Trophoblast cell (in vitro differentiated cells and primary cell): Measurements from ENCODE around the gene RBMS1.

Experiments
- DNase-seq, 2 donors: peaks; one replicate each; pipeline ENCODE4 v3.0.0-alpha.2; 2016
- H2AFZ ChIP-seq: 2 replicates; pipeline ENCODE4 v1.6.1; 2013; ENCODE audit warnings: low read length, moderate library complexity, mild to moderate bottlenecking; ENCODE audit not compliant: insufficient read depth, poor library complexity
- H2AK5ac ChIP-seq: 2 replicates; pipeline ENCODE4 v1.6.1; 2013; ENCODE audit warnings: mild to moderate bottlenecking, low read length
- H2BK120ac ChIP-seq: 2 replicates; pipeline ENCODE4 v1.6.1; 2013; ENCODE audit warnings: low read length, mild to moderate bottlenecking, moderate library complexity; ENCODE audit not compliant: insufficient read depth, poor library complexity
- H2BK12ac ChIP-seq: 2 replicates; pipeline ENCODE4 v1.6.1; 2013; ENCODE audit warnings: mild to moderate bottlenecking, low read length, moderate library complexity
- H2BK5ac ChIP-seq: 2 replicates; pipeline ENCODE4 v1.6.1; 2013; ENCODE audit warnings: low read length, low read depth, moderate library complexity, mild to moderate bottlenecking; ENCODE audit not compliant: poor library complexity
- H3K14ac ChIP-seq: 2 replicates; pipeline ENCODE4 v1.6.1; 2013; ENCODE audit warnings: mild to moderate bottlenecking, low read length
- H3K18ac ChIP-seq: 2 replicates; pipeline ENCODE4 v1.6.1; 2013; ENCODE audit warnings: mild to moderate bottlenecking, low read length
- H3K23ac ChIP-seq: 2 replicates; pipeline ENCODE4 v1.6.1; 2013; ENCODE audit warnings: low read length
- H3K27ac ChIP-seq: 2 replicates; pipeline ENCODE4 v1.5.1; 2013; ENCODE audit warnings: low read depth, mild to moderate bottlenecking, inconsistent platforms, low read length, moderate library complexity
- H3K27me3 ChIP-seq: 2 replicates; pipeline ENCODE4 v1.6.1; 2013; ENCODE audit warnings: inconsistent platforms, mild to moderate bottlenecking, low read length, moderate library complexity; ENCODE audit not compliant: insufficient read depth
- H3K36me3 ChIP-seq, 2 experiments: 1 replicate in 1 of 2; 2 replicates in 1 of 2; pipeline ENCODE4 v1.6.1; 2013; ENCODE audit warnings: low read length in 2 of 2, mild to moderate bottlenecking in 2 of 2, moderate library complexity in 1 of 2; ENCODE audit not compliant: insufficient read depth in 2 of 2, control insufficient read depth in 1 of 2
- H3K4ac ChIP-seq: 2 replicates; pipeline ENCODE4 v1.6.1; 2013; ENCODE audit warnings: low read depth, mild to moderate bottlenecking, low read length, moderate library complexity
- H3K4me1 ChIP-seq, 2 experiments: 1 replicate in 1 of 2; 2 replicates in 1 of 2; pipeline ENCODE4 v1.6.1; 2013; ENCODE audit warnings: low read length in 2 of 2, mild to moderate bottlenecking in 2 of 2, moderate library complexity in 1 of 2; ENCODE audit not compliant: insufficient read depth in 2 of 2, control insufficient read depth in 1 of 2
- H3K4me2 ChIP-seq: 2 replicates; pipeline ENCODE4 v1.6.1; 2013; ENCODE audit warnings: inconsistent platforms, mild to moderate bottlenecking, low read length, moderate library complexity
- H3K4me3 ChIP-seq: 2 replicates; pipeline ENCODE4 v1.5.1; 2013; ENCODE audit warnings: mild to moderate bottlenecking, low read depth, low read length, inconsistent platforms
- H3K79me1 ChIP-seq: one replicate; pipeline ENCODE4 v1.6.1; 2013; ENCODE audit warnings: low read length
- H3K79me2 ChIP-seq: 2 replicates; pipeline ENCODE4 v1.6.1; 2013; ENCODE audit warnings: low read length, mild to moderate bottlenecking; ENCODE audit not compliant: control insufficient read depth, insufficient read depth, poor library complexity
- H3K9ac ChIP-seq: 2 replicates; pipeline ENCODE4 v1.6.1; 2013; ENCODE audit warnings: mild to moderate bottlenecking, low read length
- H3K9me3 ChIP-seq: 2 replicates; pipeline ENCODE4 v1.6.1; 2013; ENCODE audit warnings: low read depth, mild to moderate bottlenecking, control low read depth, inconsistent platforms, low read length; ENCODE audit not compliant: insufficient read depth
- H4K12ac ChIP-seq: 2 replicates; pipeline ENCODE4 v1.6.1; 2013; ENCODE audit warnings: low read depth, mild to moderate bottlenecking, low read length, moderate library complexity
- H4K8ac ChIP-seq: 2 replicates; pipeline ENCODE4 v1.6.1; 2013; ENCODE audit warnings: low read depth, mild to moderate bottlenecking, low read length, moderate library complexity
- H4K91ac ChIP-seq: one replicate; pipeline ENCODE4 v1.6.1; 2013; ENCODE audit warnings: low read depth, mild to moderate bottlenecking, low read length, moderate library complexity
- WGBS: extraction: QIAGEN DNeasy Blood & Tissue Kit; methylation state at CpG from one replicate; pipeline ENCODE4 v1.1.7; 2013; ENCODE audit warnings: missing lambda C conversion rate; ENCODE audit not compliant: insufficient read length, insufficient coverage; ENCODE audit errors: extremely low coverage; 5-methylcytosine and 5-hydroxymethylcytosine counted together

The RBMS1 gene

GRCh38 chr2:160460333-160460731, 33.3 kb downstream of the RBMS1 start:
- Histone ChIP-seq H2AFZ (no peak overlapping the region), H2BK12ac (no peak overlapping the region), H3K9ac (no peak overlapping the region), H3K27me3 (no peaks in the 10 kb centered on the region), H4K8ac (no peak overlapping the region), H3K23ac (no peak overlapping the region), H3K27ac (no peak overlapping the region), H4K12ac (no peak overlapping the region), H3K79me2 (peaks cover 8% of the 10 kb centered on the region), H3K79me1 (no peaks in the 10 kb centered on the region), H3K4ac (no peak overlapping the region), H3K9me3 (no peaks in the 10 kb centered on the region), H3K14ac (no peak overlapping the region), H3K4me1 (peaks cover 5 to 7% of the 10 kb centered on the region in 2 experiments), H2BK5ac (no peak overlapping the region), H3K4me3 (no peak overlapping the region), H2BK120ac (no peak overlapping the region), H2AK5ac (no peak overlapping the region), H4K91ac (no peak overlapping the region), H3K36me3 (peaks cover 4 to 7% of the 10 kb centered on the region in 2 experiments), H3K4me2 (no peak overlapping the region), H3K18ac (no peak overlapping the region)
- no CpG with 5 or more reads among the region's 4 CpGs for WGBS
- no peak for DNase-seq

GRCh38 chr2:160459538-160460332, 33.9 kb downstream of the RBMS1 start:
- 100% methylated on average over 1 of the region's 1 CpG for WGBS
- Histone ChIP-seq H3K9me3 (no peaks in the 10 kb centered on the region), H4K8ac (no peak overlapping the region), H3K14ac (no peak overlapping the region), H3K9ac (no peak overlapping the region), H2BK120ac (no peak overlapping the region), H4K91ac (no peak overlapping the region), H3K27ac (no peak overlapping the region), H3K4me1 (peaks cover 5 to 7% of the 10 kb centered on the region in 2 experiments), H4K12ac (no peak overlapping the region), H2AFZ (no peak overlapping the region), H3K27me3 (no peaks in the 10 kb centered on the region), H3K79me2 (peaks cover 8% of the 10 kb centered on the region), H2BK5ac (no peak overlapping the region), H3K23ac (peak overlapping the region; percentile 33), H3K18ac (no peak overlapping the region), H3K36me3 (peaks cover 4 to 7% of the 10 kb centered on the region in 2 experiments), H3K4ac (peak overlapping the region; percentile 7), H2BK12ac (no peak overlapping the region), H3K4me3 (no peak overlapping the region), H2AK5ac (no peak overlapping the region), H3K79me1 (no peaks in the 10 kb centered on the region), H3K4me2 (no peak overlapping the region)
- DNase-seq = no peak

DNA sequence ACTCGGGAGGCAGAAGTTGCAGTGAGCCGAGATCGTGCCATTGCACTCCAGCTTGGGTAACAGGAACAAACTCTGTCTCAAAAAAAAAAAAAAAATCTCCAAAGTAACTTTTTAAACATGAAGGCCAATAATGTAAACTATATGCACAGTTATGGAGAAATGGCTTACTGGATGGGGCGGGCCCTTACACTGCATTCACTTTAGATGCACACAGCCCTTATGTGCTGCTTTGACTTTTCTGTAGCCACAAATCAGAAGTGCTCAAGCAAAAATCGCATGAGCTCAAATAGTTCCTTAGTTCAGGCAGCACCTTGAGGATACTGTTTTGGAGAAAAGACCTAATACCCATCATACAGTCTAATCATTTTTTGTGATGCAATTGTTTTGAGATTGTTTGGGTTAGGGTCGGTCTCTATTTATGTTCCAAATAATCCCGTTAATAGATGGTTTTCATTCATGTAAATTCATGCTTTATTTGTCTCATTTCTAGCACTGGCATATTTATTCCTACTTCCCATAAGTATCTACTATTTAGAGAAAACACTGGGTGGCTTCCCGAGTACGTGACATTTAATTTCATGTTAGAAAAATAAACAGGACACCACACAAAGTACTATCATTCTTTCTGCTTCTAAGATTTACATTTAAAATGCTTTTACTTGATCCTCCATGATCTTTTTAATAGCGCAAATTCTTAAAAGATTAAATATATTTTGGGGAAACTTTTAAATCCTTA, 34.7 kb downstream of the RBMS1 start:
- H3K9ac ChIP-seq = no peak overlapping the region
- H2AFZ ChIP-seq = no peak overlapping the region
- H3K79me2 ChIP-seq = peaks cover 8% of the 10 kb centered on the region
- no peak overlapping the region for H3K27ac ChIP-seq
- H3K9me3 ChIP-seq = no peaks in the 10 kb centered on the region
- H3K27me3 ChIP-seq = no peaks in the 10 kb centered on the region
- DNase-seq = no peak
- no peak overlapping the region for H3K14ac ChIP-seq
- H3K4ac ChIP-seq = peak overlapping the region; percentile 21
- peaks cover 5 to 7% of the 10 kb centered on the region in 2 experiments for H3K36me3 ChIP-seq
- H4K8ac ChIP-seq = no peak overlapping the region
- H3K23ac ChIP-seq = no peak overlapping the region
- no peak overlapping the region for H3K18ac ChIP-seq
- WGBS = no CpG with 5 or more reads among the region's 10 CpGs
- no peak overlapping the region for H2BK120ac ChIP-seq
- H4K91ac ChIP-seq = no peak overlapping the region
- no peak overlapping the region for H3K4me3 ChIP-seq
- H4K12ac ChIP-seq = no peak overlapping the region
- H3K4me1 ChIP-seq = peaks cover 7 to 10% of the 10 kb centered on the region in 2 experiments
- no peak overlapping the region for H2BK12ac ChIP-seq
- H3K4me2 ChIP-seq = no peak overlapping the region
- H2BK5ac ChIP-seq = no peak overlapping the region
- H2AK5ac ChIP-seq = no peak overlapping the region
- H3K79me1 ChIP-seq = peaks cover 2% of the 10 kb centered on the region

- H3K4ac ChIP-seq = peak overlapping the region; percentile 13
These were observed 36.0 kb downstream of the RBMS1 start for GRCh38 chr2:160457588-160457987.

More at GRCh38 chr2:160457588-160457987, 36.0 kb downstream of the RBMS1 start:
- Histone ChIP-seq H4K91ac (no peak overlapping the region), H3K18ac (no peak overlapping the region), H3K9ac (no peak overlapping the region), H3K23ac (no peak overlapping the region), H3K4me2 (no peak overlapping the region), H3K27me3 (no peaks in the 10 kb centered on the region), H3K9me3 (no peaks in the 10 kb centered on the region), H3K4me1 (peaks cover 7 to 10% of the 10 kb centered on the region in 2 experiments), H2BK12ac (no peak overlapping the region), H2AK5ac (no peak overlapping the region), H3K14ac (no peak overlapping the region), H3K79me1 (peaks cover 2% of the 10 kb centered on the region), H3K4me3 (no peak overlapping the region), H2AFZ (no peak overlapping the region), H3K79me2 (peaks cover 11% of the 10 kb centered on the region), H3K36me3 (peaks cover 6 to 7% of the 10 kb centered on the region in 2 experiments), H3K27ac (no peak overlapping the region), H4K12ac (no peak overlapping the region), H4K8ac (no peak overlapping the region), H2BK120ac (no peak overlapping the region), H2BK5ac (no peak overlapping the region)
- whole genome bisulfite sequencing = no CpG with 5 or more reads among the region's 5 CpGs
- DNase-seq = peak in 1 of 2 donors; percentile 21
